GM12878 (cell line): ENCODE data around the gene MYLK4. TPM values are rescaled to one million over a fixed set of nuclear protein-coding genes. Genes with fewer than 3 reads are reported as not detected.

Source experiments
- ATAC-seq: fragments of 200-7000 bp; cut with Tn5 transposase; 3 replicates; pipeline ENCODE4 v1.9.1; 2020; ENCODE audit warnings: mild to moderate bottlenecking, moderate library complexity
- BruUV-seq: library from RNA; stranded (reverse); fragments of 400-500 nt; replicated peaks from 2 replicates; lab custom pipeline; 2021; lab: Mats Ljungman, UMichigan
- CTCF ChIA-PET: fragments of 300-600 bp; sonication (Branson Sonifier 250); formaldehyde crosslinking; extraction: SDS; loops from one replicate; lab custom pipeline; 2021; ENCODE audit warnings: inconsistent platforms; lab: Yijun Ruan, JAX
- POLR2A ChIA-PET: fragments of 350-600 bp; formaldehyde crosslinking; extraction: SDS; loops from one replicate; lab custom pipeline; 2021; ENCODE audit warnings: inconsistent platforms; lab: Charles Lee
- RAD21 ChIA-PET: fragments of 300-600 bp; sonication (Branson Sonifier 250); formaldehyde crosslinking; loops from one replicate; lab custom pipeline; 2023; ENCODE audit warnings: antibody characterized with exemption; ENCODE audit not compliant: unreplicated experiment; lab: Charles Lee
- SMC1A ChIA-PET: fragments of 300-600 bp; sonication (Branson Sonifier 250); formaldehyde crosslinking; loops from one replicate; lab custom pipeline; 2023; ENCODE audit not compliant: unreplicated experiment, uncharacterized antibody; lab: Charles Lee
- DNase-seq: peaks from one replicate; pipeline ENCODE4 v3.0.0-alpha.2; 2011; ENCODE audit warnings: low read depth, low spot score
- FAIRE-seq: peaks from 3 replicates; lab custom pipeline; 2011; peaks lifted over from hg19 to GRCh38; lab: Jason Lieb, UNC
- H2AFZ ChIP-seq: 2 replicates; pipeline ENCODE4 v1.6.0; 2011; ENCODE audit warnings: low read depth, low read length, control low read depth; ENCODE audit not compliant: control insufficient read depth
- H3K27ac ChIP-seq: 2 replicates; pipeline ENCODE4 v1.5.1; 2011; ENCODE audit warnings: control low read depth; ENCODE audit not compliant: control insufficient read depth, insufficient read depth
- H3K27me3 ChIP-seq, 2 experiments: replicated peaks in 1 of 2; 2 replicates each; pipeline versions ENCODE4 v1.6.0 to v1.6.1; 2011; ENCODE audit warnings: low read length in 1 of 2; ENCODE audit not compliant: control insufficient read depth in 2 of 2, insufficient read depth in 2 of 2
- H3K36me3 ChIP-seq, 2 experiments: 2 replicates each; pipeline ENCODE4 v1.5.1; 2011; ENCODE audit warnings: low read length in 1 of 2; ENCODE audit not compliant: control insufficient read depth in 2 of 2, insufficient read depth in 2 of 2
- H3K4me1 ChIP-seq: 2 replicates; pipeline ENCODE4 v1.6.1; 2011; ENCODE audit warnings: mild to moderate bottlenecking, low read length, moderate library complexity, mixed read lengths; ENCODE audit not compliant: control insufficient read depth, insufficient read depth
- H3K4me2 ChIP-seq: 2 replicates; pipeline ENCODE4 v1.6.0; 2011; ENCODE audit warnings: control low read depth; ENCODE audit not compliant: control insufficient read depth, insufficient read depth
- H3K4me3 ChIP-seq: fragments of 200-600 bp; sonication (generic); 2 replicates; pipeline ENCODE4 v1.5.1; 2016
- H3K79me2 ChIP-seq: 2 replicates; pipeline ENCODE4 v1.6.0; 2011; ENCODE audit warnings: low read length; ENCODE audit not compliant: control insufficient read depth, insufficient read depth
- H3K9ac ChIP-seq: 2 replicates; pipeline ENCODE4 v1.8.0; 2011; ENCODE audit warnings: low read length, control low read depth, mixed read lengths; ENCODE audit not compliant: control insufficient read depth, insufficient read depth
- H3K9me3 ChIP-seq: replicated peaks from 3 replicates; pipeline ENCODE4 v1.5.1; 2011; ENCODE audit warnings: mild to moderate bottlenecking, low read length; ENCODE audit not compliant: control insufficient read depth, insufficient read depth
- H4K20me1 ChIP-seq: 2 replicates; pipeline ENCODE4 v1.6.0; 2011; ENCODE audit not compliant: control insufficient read depth, insufficient read depth
- ASH2L ChIP-seq: fragments of 300-600, 200-600 bp; sonication (generic); IDR thresholded peaks from 2 replicates; pipeline ENCODE4 v1.6.1; 2017; ENCODE audit warnings: low read depth, mild to moderate bottlenecking, borderline replicate concordance
- CBFB ChIP-seq: IDR thresholded peaks from 2 replicates; pipeline ENCODE4 v1.6.1; 2016; ENCODE audit warnings: antibody characterized with exemption, low read depth
- DPF2 ChIP-seq: fragments of 450-650 bp; IDR thresholded peaks from 2 replicates; pipeline ENCODE4 v1.6.1; 2017; ENCODE audit warnings: mild to moderate bottlenecking
- ESRRA ChIP-seq: IDR thresholded peaks from 2 replicates; pipeline ENCODE4 v1.6.1; 2012; ENCODE audit warnings: mild to moderate bottlenecking, low read length, improper control_type of control experiment
- ETV6 ChIP-seq, 2 experiments: fragments of 450-650 bp in 1 of 2; IDR thresholded peaks in 1 of 2; conservative IDR thresholded peaks in 1 of 2; 2 replicates each; pipeline ENCODE4 v1.6.1; 2014; ENCODE audit warnings: antibody characterized with exemption in 1 of 2, borderline replicate concordance in 1 of 2, low read depth in 1 of 2, mild to moderate bottlenecking in 1 of 2, moderate library complexity in 1 of 2
- FOS ChIP-seq: IDR thresholded peaks from 3 replicates; pipeline ENCODE4 v1.6.1; 2011; ENCODE audit warnings: borderline replicate concordance; ENCODE audit not compliant: insufficient read length; ENCODE audit errors: extremely low read depth
- IKZF1 ChIP-seq: fragments of 450-650 bp; conservative IDR thresholded peaks from 2 replicates; pipeline ENCODE4 v1.6.1; 2017; ENCODE audit warnings: antibody characterized with exemption, mild to moderate bottlenecking
- JUNB ChIP-seq: IDR thresholded peaks from 2 replicates; pipeline ENCODE4 v1.6.1; 2016; ENCODE audit warnings: antibody characterized with exemption, mild to moderate bottlenecking
- NR2F1 ChIP-seq: fragments of 450-650 bp; conservative IDR thresholded peaks from 2 replicates; pipeline ENCODE4 v1.6.1; 2017; ENCODE audit warnings: mild to moderate bottlenecking
- PAX8 ChIP-seq: fragments of 450-650 bp; IDR thresholded peaks from 2 replicates; pipeline ENCODE4 v1.6.1; 2017; ENCODE audit warnings: mild to moderate bottlenecking, moderate library complexity
- POLR2AphosphoS2 ChIP-seq: IDR thresholded peaks from 2 replicates; pipeline ENCODE4 v1.6.1; 2011; ENCODE audit warnings: low read depth, mild to moderate bottlenecking, low read length, improper control_type of control experiment, moderate library complexity
- RAD21 ChIP-seq: IDR thresholded peaks from 2 replicates; pipeline ENCODE4 v1.6.1; 2011; ENCODE audit warnings: mild to moderate bottlenecking, low read depth, low read length, moderate library complexity; ENCODE audit not compliant: insufficient read depth
- ZBED1 ChIP-seq: IDR thresholded peaks from 2 replicates; pipeline ENCODE4 v1.6.1; 2016; ENCODE audit warnings: borderline replicate concordance
- WGBS: methylation state at CpG from one replicate; pipeline ENCODE4 v1.1.6; 2016; ENCODE audit warnings: low lambda C conversion rate; ENCODE audit not compliant: insufficient replicate concordance, insufficient coverage; ENCODE audit errors: missing lambda C conversion rate; 5-methylcytosine and 5-hydroxymethylcytosine counted together
- in situ Hi-C: fragments of 300-500 bp; cut with MboI; formaldehyde crosslinking; loops from 9 replicates; pipeline ENCODE4 v1.14.3; 2018; ENCODE audit warnings: mixed read lengths
- intact Hi-C: fragments of 100-400 bp; cut with micrococcal nuclease; formaldehyde crosslinking; loops from one replicate; pipeline ENCODE4 v1.14.2; 2022; ENCODE audit not compliant: unreplicated experiment
- polyA plus RNA-seq, 11 experiments: library from polyadenylated mRNA; depleted of rRNA in 4 of 11; unstranded in 6 of 11; stranded (reverse) in 5 of 11; fragments of >200 nt; fragmentation: Nextera tagmentation in 4 of 11; fragmentation: Illumina TruSeq in 1 of 11; extraction: Ambion mirVana in 4 of 11; extraction: Trizol in 1 of 11; gene quantifications; 1 replicate in 1 of 11; 2 replicates in 10 of 11; pipeline versions ENCODE4 v1.2.1 to v1.2.3, GENCODE V29; 2011 to 2016; ENCODE audit warnings: inconsistent platforms in 2 of 11, missing spikeins in 2 of 11, low read depth in 1 of 11
- total RNA-seq, 4 experiments: library from RNA; depleted of rRNA in 3 of 4; stranded (reverse); fragments of >200 nt in 3 of 4; fragmentation: Illumina TruSeq in 1 of 4; extraction: Trizol in 1 of 4; gene quantifications; 2 replicates each; pipeline versions ENCODE4 v1.2.1 to v1.2.3, GENCODE V29; 2013 to 2021
- TF ChIP-seq, protein P1 (sequence below): IDR thresholded peaks from 2 replicates; pipeline ENCODE4 v1.6.1; 2011; ENCODE audit warnings: mild to moderate bottlenecking, low read depth, low read length, moderate library complexity; ENCODE audit not compliant: insufficient replicate concordance
- TF ChIP-seq, protein P2 (sequence below): fragments of 450-650 bp; formaldehyde crosslinking; IDR thresholded peaks from 2 replicates; pipeline ENCODE4 v1.4.0; 2022; ENCODE audit warnings: mild to moderate bottlenecking, moderate library complexity

MYLK4 gene
- total and polyA plus RNA-seq, 10 of the 15 experiments (the other 5 are each of a cell fraction or from before 2014, with no cell fraction given): under 0.01 to 0.09 (median 0.05) TPM; not detected in 1

DNA sequence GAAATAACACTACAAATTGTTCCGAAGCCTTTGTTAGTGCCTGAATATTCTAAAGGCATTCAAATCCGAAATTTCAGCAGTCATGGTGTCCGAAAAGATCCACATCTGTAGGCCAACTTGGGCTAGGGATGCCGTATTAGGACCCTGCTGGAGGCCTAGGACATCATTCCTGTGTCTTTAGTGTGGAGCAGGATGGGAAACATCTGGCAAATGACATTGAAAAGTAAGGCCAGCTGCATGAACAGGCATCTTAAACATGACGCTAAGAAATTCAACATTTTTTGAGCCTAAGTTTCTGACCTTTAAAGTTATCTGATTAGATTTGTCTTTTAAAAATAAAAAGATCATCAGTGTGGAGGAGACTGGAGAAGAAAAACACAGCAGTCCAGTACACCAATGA, 91.3 kb downstream of the MYLK4 start:
- ChIA-PET CTCF (interaction anchor here (1.0 kb wide), 1 partner anchor 23 kb away, joined by 3 read pairs; no protein-coding TSS in a partner anchor), POLR2A (no interaction called here)
- DNase-seq: no peak
- no TSS peak for BruUV-seq
- no peak overlapping the region for H3K27ac ChIP-seq
- no peak for TF ChIP-seq CBFB
- no peak for TF ChIP-seq IKZF1
- no peak for TF ChIP-seq RAD21
- no peak for TF ChIP-seq NR2F1
- no peak for TF ChIP-seq POLR2AphosphoS2
- no peak for TF ChIP-seq PAX8
- TF ChIP-seq FOS: no peak
- TF ChIP-seq, protein P1, sequence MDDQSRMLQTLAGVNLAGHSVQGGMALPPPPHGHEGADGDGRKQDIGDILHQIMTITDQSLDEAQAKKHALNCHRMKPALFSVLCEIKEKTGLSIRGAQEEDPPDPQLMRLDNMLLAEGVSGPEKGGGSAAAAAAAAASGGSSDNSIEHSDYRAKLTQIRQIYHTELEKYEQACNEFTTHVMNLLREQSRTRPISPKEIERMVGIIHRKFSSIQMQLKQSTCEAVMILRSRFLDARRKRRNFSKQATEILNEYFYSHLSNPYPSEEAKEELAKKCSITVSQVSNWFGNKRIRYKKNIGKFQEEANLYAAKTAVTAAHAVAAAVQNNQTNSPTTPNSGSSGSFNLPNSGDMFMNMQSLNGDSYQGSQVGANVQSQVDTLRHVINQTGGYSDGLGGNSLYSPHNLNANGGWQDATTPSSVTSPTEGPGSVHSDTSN: no peak
- TF ChIP-seq ETV6 (conservative IDR thresholded peaks at IDR 0.05 in 1 of 2, IDR thresholded peaks at IDR 0.05 in 1 of 2; ENCODE audit: borderline replicate concordance in 1 of 2, low read depth in 1 of 2): no peak
- TF ChIP-seq, protein P2, sequence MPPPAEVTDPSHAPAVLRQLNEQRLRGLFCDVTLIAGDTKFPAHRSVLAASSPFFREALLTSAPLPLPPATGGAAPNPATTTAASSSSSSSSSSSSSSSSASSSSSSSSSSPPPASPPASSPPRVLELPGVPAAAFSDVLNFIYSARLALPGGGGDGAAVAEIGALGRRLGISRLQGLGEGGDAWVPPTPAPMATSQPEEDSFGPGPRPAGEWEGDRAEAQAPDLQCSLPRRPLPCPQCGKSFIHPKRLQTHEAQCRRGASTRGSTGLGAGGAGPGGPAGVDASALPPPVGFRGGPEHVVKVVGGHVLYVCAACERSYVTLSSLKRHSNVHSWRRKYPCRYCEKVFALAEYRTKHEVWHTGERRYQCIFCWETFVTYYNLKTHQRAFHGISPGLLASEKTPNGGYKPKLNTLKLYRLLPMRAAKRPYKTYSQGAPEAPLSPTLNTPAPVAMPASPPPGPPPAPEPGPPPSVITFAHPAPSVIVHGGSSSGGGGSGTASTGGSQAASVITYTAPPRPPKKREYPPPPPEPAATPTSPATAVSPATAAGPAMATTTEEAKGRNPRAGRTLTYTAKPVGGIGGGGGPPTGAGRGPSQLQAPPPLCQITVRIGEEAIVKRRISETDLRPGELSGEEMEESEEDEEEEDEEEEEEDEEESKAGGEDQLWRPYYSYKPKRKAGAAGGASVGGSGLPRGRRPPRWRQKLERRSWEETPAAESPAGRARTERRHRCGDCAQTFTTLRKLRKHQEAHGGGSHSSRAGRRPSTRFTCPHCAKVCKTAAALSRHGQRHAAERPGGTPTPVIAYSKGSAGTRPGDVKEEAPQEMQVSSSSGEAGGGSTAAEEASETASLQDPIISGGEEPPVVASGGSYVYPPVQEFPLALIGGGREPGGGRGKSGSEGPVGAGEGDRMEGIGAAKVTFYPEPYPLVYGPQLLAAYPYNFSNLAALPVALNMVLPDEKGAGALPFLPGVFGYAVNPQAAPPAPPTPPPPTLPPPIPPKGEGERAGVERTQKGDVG (CRISPR knock-in tag): no peak
- TF ChIP-seq ZBED1: no peak
- no peak for TF ChIP-seq JUNB
- no peak for TF ChIP-seq ASH2L
- no peak for TF ChIP-seq DPF2
- TF ChIP-seq ESRRA: no peak
- TF ChIP-seq, all 136 proteins: peak for 0
- Histone ChIP-seq H3K4me1 (peaks cover 10% of the 10 kb centered on the region), H3K4me3 (no peak overlapping the region), H2AFZ (no peak overlapping the region), H3K4me2 (no peak overlapping the region), H3K79me2 (no peaks in the 10 kb centered on the region), H3K9me3 (no peaks in the 10 kb centered on the region; the same call in 1 of the 3 replicates), H3K36me3 (no peaks in the 10 kb centered on the region), H3K9ac (no peak overlapping the region), H4K20me1 (no peaks in the 10 kb centered on the region), H3K27me3 (no peaks in the 10 kb centered on the region)
- in situ Hi-C loops: no loop called here
- ChIA-PET RAD21 (no interaction called here), SMC1A (no interaction called here)
- intact Hi-C loops: no loop called here
- 95% methylated on average over 5 of the region's 5 CpGs for WGBS
- no peak for ATAC-seq
- FAIRE-seq: no peak
